GM12878 (cell line): ENCODE results near the gene TEX2. TPM values are rescaled to one million over a fixed set of nuclear protein-coding genes. Genes with fewer than 3 reads are reported as not detected.

Experiments used
- ATAC-seq: fragments of 200-7000 bp; cut with Tn5 transposase; 3 replicates; pipeline ENCODE4 v1.9.1; 2020; ENCODE audit warnings: mild to moderate bottlenecking, moderate library complexity
- BruUV-seq: library from RNA; stranded (reverse); fragments of 400-500 nt; replicated peaks from 2 replicates; lab custom pipeline; 2021; lab: Mats Ljungman, UMichigan
- CTCF ChIA-PET: fragments of 300-600 bp; sonication (Branson Sonifier 250); formaldehyde crosslinking; extraction: SDS; loops from one replicate; lab custom pipeline; 2021; ENCODE audit warnings: inconsistent platforms; lab: Yijun Ruan, JAX
- POLR2A ChIA-PET: fragments of 350-600 bp; formaldehyde crosslinking; extraction: SDS; loops from one replicate; lab custom pipeline; 2021; ENCODE audit warnings: inconsistent platforms; lab: Charles Lee
- RAD21 ChIA-PET: fragments of 300-600 bp; sonication (Branson Sonifier 250); formaldehyde crosslinking; loops from one replicate; lab custom pipeline; 2023; ENCODE audit warnings: antibody characterized with exemption; ENCODE audit not compliant: unreplicated experiment; lab: Charles Lee
- SMC1A ChIA-PET: fragments of 300-600 bp; sonication (Branson Sonifier 250); formaldehyde crosslinking; loops from one replicate; lab custom pipeline; 2023; ENCODE audit not compliant: unreplicated experiment, uncharacterized antibody; lab: Charles Lee
- DNase-seq: peaks from one replicate; pipeline ENCODE4 v3.0.0-alpha.2; 2011; ENCODE audit warnings: low read depth, low spot score
- FAIRE-seq: peaks from 3 replicates; lab custom pipeline; 2011; peaks lifted over from hg19 to GRCh38; lab: Jason Lieb, UNC
- H2AFZ ChIP-seq: 2 replicates; pipeline ENCODE4 v1.6.0; 2011; ENCODE audit warnings: low read depth, low read length, control low read depth; ENCODE audit not compliant: control insufficient read depth
- H3K27ac ChIP-seq: 2 replicates; pipeline ENCODE4 v1.5.1; 2011; ENCODE audit warnings: control low read depth; ENCODE audit not compliant: control insufficient read depth, insufficient read depth
- H3K27me3 ChIP-seq, 2 experiments: replicated peaks in 1 of 2; 2 replicates each; pipeline versions ENCODE4 v1.6.0 to v1.6.1; 2011; ENCODE audit warnings: low read length in 1 of 2; ENCODE audit not compliant: control insufficient read depth in 2 of 2, insufficient read depth in 2 of 2
- H3K36me3 ChIP-seq, 2 experiments: 2 replicates each; pipeline ENCODE4 v1.5.1; 2011; ENCODE audit warnings: low read length in 1 of 2; ENCODE audit not compliant: control insufficient read depth in 2 of 2, insufficient read depth in 2 of 2
- H3K4me1 ChIP-seq: 2 replicates; pipeline ENCODE4 v1.6.1; 2011; ENCODE audit warnings: mild to moderate bottlenecking, low read length, moderate library complexity, mixed read lengths; ENCODE audit not compliant: control insufficient read depth, insufficient read depth
- H3K4me2 ChIP-seq: 2 replicates; pipeline ENCODE4 v1.6.0; 2011; ENCODE audit warnings: control low read depth; ENCODE audit not compliant: control insufficient read depth, insufficient read depth
- H3K4me3 ChIP-seq: fragments of 200-600 bp; sonication (generic); 2 replicates; pipeline ENCODE4 v1.5.1; 2016
- H3K79me2 ChIP-seq: 2 replicates; pipeline ENCODE4 v1.6.0; 2011; ENCODE audit warnings: low read length; ENCODE audit not compliant: control insufficient read depth, insufficient read depth
- H3K9ac ChIP-seq: 2 replicates; pipeline ENCODE4 v1.8.0; 2011; ENCODE audit warnings: low read length, control low read depth, mixed read lengths; ENCODE audit not compliant: control insufficient read depth, insufficient read depth
- H3K9me3 ChIP-seq: replicated peaks from 3 replicates; pipeline ENCODE4 v1.5.1; 2011; ENCODE audit warnings: mild to moderate bottlenecking, low read length; ENCODE audit not compliant: control insufficient read depth, insufficient read depth
- H4K20me1 ChIP-seq: 2 replicates; pipeline ENCODE4 v1.6.0; 2011; ENCODE audit not compliant: control insufficient read depth, insufficient read depth
- ATF3 ChIP-seq: IDR thresholded peaks from 2 replicates; pipeline ENCODE4 v1.6.1; 2011; ENCODE audit warnings: low read depth, mild to moderate bottlenecking, low read length, moderate library complexity, borderline replicate concordance; ENCODE audit errors: extremely low read depth
- BRCA1 ChIP-seq: IDR thresholded peaks from 2 replicates; pipeline ENCODE4 v1.6.1; 2011; ENCODE audit warnings: low read depth, low read length, improper control_type of control experiment
- CHD1 ChIP-seq: IDR thresholded peaks from 2 replicates; pipeline ENCODE4 v1.6.1; 2012; ENCODE audit warnings: low read depth, low read length, improper control_type of control experiment
- DPF2 ChIP-seq: fragments of 450-650 bp; IDR thresholded peaks from 2 replicates; pipeline ENCODE4 v1.6.1; 2017; ENCODE audit warnings: mild to moderate bottlenecking
- PBX3 ChIP-seq: IDR thresholded peaks from 2 replicates; pipeline ENCODE4 v1.6.1; 2011; ENCODE audit warnings: mild to moderate bottlenecking, low read depth, low read length, moderate library complexity; ENCODE audit not compliant: insufficient replicate concordance
- SMARCA5 ChIP-seq: fragments of 450-650 bp; IDR thresholded peaks from 2 replicates; pipeline ENCODE4 v1.6.1; 2017; ENCODE audit warnings: mild to moderate bottlenecking
- ZNF592 ChIP-seq: fragments of 450-650 bp; IDR thresholded peaks from 2 replicates; pipeline ENCODE4 v1.6.1; 2017; ENCODE audit warnings: mild to moderate bottlenecking, moderate library complexity
- WGBS: methylation state at CpG from one replicate; pipeline ENCODE4 v1.1.6; 2016; ENCODE audit warnings: low lambda C conversion rate; ENCODE audit not compliant: insufficient replicate concordance, insufficient coverage; ENCODE audit errors: missing lambda C conversion rate; 5-methylcytosine and 5-hydroxymethylcytosine counted together
- in situ Hi-C: fragments of 300-500 bp; cut with MboI; formaldehyde crosslinking; loops from 9 replicates; pipeline ENCODE4 v1.14.3; 2018; ENCODE audit warnings: mixed read lengths
- intact Hi-C: fragments of 100-400 bp; cut with micrococcal nuclease; formaldehyde crosslinking; loops from one replicate; pipeline ENCODE4 v1.14.2; 2022; ENCODE audit not compliant: unreplicated experiment
- polyA plus RNA-seq, 11 experiments: library from polyadenylated mRNA; depleted of rRNA in 4 of 11; unstranded in 6 of 11; stranded (reverse) in 5 of 11; fragments of >200 nt; fragmentation: Nextera tagmentation in 4 of 11; fragmentation: Illumina TruSeq in 1 of 11; extraction: Ambion mirVana in 4 of 11; extraction: Trizol in 1 of 11; gene quantifications; 1 replicate in 1 of 11; 2 replicates in 10 of 11; pipeline versions ENCODE4 v1.2.1 to v1.2.3, GENCODE V29; 2011 to 2016; ENCODE audit warnings: inconsistent platforms in 2 of 11, missing spikeins in 2 of 11, low read depth in 1 of 11
- total RNA-seq, 4 experiments: library from RNA; depleted of rRNA in 3 of 4; stranded (reverse); fragments of >200 nt in 3 of 4; fragmentation: Illumina TruSeq in 1 of 4; extraction: Trizol in 1 of 4; gene quantifications; 2 replicates each; pipeline versions ENCODE4 v1.2.1 to v1.2.3, GENCODE V29; 2013 to 2021

The TEX2 gene
- total and polyA plus RNA-seq, 10 of the 15 experiments (the other 5 are each of a cell fraction or from before 2014, with no cell fraction given), result 3.8 to 19.9 (median 15.8) TPM

GRCh38 chr17:64245218-64246145 lies 17.6 kb downstream of the TEX2 start:
- ChIA-PET SMC1A (no interaction called here), RAD21 (no interaction called here), CTCF (no interaction called here), POLR2A (interaction anchor here (0.6 kb wide), 1 partner anchor 57 kb away, joined by 4 read pairs; no protein-coding TSS in a partner anchor)
- in situ Hi-C loops (no loop called here), intact Hi-C loops (no loop called here)
- no TSS peak for BruUV-seq
- no peak overlapping the region for H3K4me3 ChIP-seq
- no peaks in the 10 kb centered on the region for H3K27me3 ChIP-seq
- ATAC-seq (no peak), DNase-seq (no peak), FAIRE-seq (no peak)
- no peaks in the 10 kb centered on the region for H3K36me3 ChIP-seq
- H3K4me2 ChIP-seq, result no peak overlapping the region
- 84% methylated on average over 11 of the region's 11 CpGs for WGBS
- H4K20me1 ChIP-seq, result no peaks in the 10 kb centered on the region
- H3K9me3 ChIP-seq, result no peaks in the 10 kb centered on the region
- no peaks in the 10 kb centered on the region for H3K4me1 ChIP-seq
- no peak overlapping the region for H3K9ac ChIP-seq
- no peaks in the 10 kb centered on the region for H3K79me2 ChIP-seq
- H3K27ac ChIP-seq, result no peak overlapping the region
- no peak for TF ChIP-seq DPF2
- TF ChIP-seq ATF3, result no peak
- no peak for TF ChIP-seq SMARCA5
- TF ChIP-seq PBX3, result no peak
- no peak for TF ChIP-seq ZNF592
- no peak for TF ChIP-seq CHD1
- no peak for TF ChIP-seq BRCA1
- no peak overlapping the region for H2AFZ ChIP-seq
